DOHH2 (cell line): Measurements from ENCODE around the gene SH2D6.

ENCODE experiments used
- EZH2phosphoT487 ChIP-seq: fragments of 200-600 bp; sonication (generic); IDR thresholded peaks from 2 replicates; pipeline ENCODE4 v1.6.1; 2017; ENCODE audit warnings: borderline replicate concordance, mild to moderate bottlenecking, antibody characterized with exemption, low read length, moderate library complexity, mixed read lengths
- TF ChIP-seq, protein P1 (sequence below): fragments of 200-600 bp; sonication (generic); IDR thresholded peaks from one replicate; pipeline ENCODE4 v1.5.1; 2014; ENCODE audit warnings: antibody characterized with exemption, mild to moderate bottlenecking, low read depth, low read length; ENCODE audit not compliant: poor library complexity, severe bottlenecking

DNA sequence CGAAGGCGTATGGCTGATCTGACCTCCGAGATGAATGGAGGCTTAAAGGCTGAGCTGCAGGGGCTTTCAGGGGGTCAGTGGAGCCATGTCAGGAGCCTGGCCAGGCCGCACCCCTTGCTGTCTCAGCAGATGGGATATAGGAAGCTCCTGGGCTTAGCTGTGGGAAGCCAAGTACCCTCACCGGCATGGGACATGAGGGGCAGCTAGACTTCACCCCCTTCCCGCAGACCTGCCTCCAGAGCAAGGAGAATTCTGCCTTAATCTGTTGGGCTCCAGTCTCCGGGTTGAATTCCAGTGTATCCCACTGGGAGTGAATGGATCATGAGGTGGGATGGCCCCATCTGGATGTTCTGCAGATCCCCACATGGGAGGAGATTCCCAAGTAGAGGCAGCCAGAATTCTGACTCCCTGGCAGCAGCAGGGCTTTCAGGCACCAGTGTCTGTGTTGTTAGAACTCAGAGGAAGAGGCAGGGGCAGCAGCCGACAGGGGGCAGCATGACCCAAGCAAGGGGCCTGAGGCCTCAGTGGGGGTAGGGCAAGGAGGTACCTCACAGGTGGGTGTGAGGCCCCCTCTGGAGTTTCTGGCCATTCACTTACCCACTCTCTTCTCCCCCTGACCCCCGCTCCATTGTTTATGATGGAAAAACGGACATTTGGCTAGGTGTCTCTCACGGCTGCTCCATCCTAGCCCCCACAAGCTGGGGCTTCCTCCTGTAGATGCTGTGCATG lies 27.4 kb upstream of the SH2D6 start:
- TF ChIP-seq, protein P1, sequence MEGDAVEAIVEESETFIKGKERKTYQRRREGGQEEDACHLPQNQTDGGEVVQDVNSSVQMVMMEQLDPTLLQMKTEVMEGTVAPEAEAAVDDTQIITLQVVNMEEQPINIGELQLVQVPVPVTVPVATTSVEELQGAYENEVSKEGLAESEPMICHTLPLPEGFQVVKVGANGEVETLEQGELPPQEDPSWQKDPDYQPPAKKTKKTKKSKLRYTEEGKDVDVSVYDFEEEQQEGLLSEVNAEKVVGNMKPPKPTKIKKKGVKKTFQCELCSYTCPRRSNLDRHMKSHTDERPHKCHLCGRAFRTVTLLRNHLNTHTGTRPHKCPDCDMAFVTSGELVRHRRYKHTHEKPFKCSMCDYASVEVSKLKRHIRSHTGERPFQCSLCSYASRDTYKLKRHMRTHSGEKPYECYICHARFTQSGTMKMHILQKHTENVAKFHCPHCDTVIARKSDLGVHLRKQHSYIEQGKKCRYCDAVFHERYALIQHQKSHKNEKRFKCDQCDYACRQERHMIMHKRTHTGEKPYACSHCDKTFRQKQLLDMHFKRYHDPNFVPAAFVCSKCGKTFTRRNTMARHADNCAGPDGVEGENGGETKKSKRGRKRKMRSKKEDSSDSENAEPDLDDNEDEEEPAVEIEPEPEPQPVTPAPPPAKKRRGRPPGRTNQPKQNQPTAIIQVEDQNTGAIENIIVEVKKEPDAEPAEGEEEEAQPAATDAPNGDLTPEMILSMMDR: peak; percentile 87
- TF ChIP-seq EZH2phosphoT487: no peak
